HG02870 (cell line): ENCODE measurements around the gene NDUFB1.

Experiments
- ATAC-seq: cut with Tn5 transposase; IDR thresholded peaks from one replicate; pipeline ENCODE4 v1.9.1; 2021; ENCODE audit warnings: mild to moderate bottlenecking, moderate library complexity; ENCODE audit not compliant: unreplicated experiment

The NDUFB1 gene

DNA sequence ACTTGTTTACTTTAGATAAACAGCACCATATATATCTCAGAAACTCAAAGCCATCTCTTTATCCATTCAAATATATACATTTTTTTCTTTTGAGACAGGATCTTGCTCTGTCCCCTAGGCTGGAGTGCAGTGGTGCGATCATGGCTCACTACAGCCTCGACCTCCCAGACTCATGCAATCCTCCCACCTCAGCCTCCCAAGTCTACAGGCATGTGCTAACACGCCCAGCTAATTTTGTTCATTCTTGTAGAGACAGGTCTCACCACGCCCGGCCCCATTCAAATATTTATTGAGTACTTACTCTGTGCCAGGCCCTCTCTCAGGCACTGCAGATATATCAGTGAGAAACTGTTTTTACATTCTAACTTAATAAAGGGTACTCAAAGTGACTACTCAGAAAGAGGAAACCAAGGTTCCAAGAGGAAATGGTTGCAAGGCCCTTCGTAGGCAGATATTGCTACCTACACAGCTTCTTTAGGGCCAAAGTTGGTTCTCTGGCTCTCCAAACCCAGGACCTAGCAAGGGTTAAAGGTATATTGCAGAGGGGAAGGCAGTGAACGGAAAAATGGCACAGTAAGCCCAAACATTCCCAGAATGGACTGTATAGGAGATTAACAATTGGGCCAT is 18.0 kb downstream of the NDUFB1 start:
- no peak for ATAC-seq

- no peak for ATAC-seq
Observed at GRCh38 chr14:92099802-92100201, 21.7 kb downstream of the NDUFB1 start.

- ATAC-seq = no peak
Observed at GRCh38 chr14:92093320-92093719, 28.2 kb downstream of the NDUFB1 start.

DNA sequence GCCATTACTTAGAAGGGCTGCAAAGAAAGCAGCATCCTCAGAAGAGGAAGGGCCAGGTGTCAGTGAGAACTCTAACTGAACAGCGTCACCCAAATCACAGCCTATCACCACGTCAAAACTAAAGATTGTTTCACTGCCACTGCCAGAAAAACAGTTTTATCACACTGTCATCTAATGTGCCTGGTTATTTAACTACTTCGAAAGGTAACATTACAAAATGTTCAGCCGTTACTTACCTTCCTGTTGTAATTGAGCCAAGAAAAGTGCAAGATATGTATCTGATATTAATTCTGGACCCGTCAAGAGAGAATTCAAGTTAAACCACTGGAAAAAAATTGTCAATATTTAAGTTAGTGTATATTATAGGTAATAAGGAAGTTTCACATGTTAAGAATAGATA is 33.0 kb downstream of the NDUFB1 start:
- ATAC-seq = no peak

DNA sequence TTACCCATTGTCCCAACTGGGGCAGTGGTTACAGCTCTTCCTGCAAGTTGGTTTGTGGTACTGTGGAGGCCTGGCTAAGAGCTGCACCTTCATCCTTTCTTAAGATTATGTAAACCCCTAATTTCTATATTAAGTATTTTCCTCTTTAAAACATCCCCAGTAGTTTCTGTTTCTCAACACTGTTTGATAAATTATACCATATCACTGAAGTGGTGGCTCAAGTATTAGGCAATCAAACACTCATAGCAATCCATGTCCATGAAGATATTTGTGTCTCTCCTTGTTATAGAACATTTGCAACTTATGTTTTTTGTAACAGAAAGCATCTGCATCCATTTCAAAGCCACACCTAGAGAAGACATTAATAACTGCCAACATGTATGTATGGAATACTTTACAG is 47.0 kb downstream of the NDUFB1 start:
- no peak for ATAC-seq
